AG09319 (cell line): ENCODE results near the gene HAAO.

Source experiments
- DNase-seq: peaks from one replicate; pipeline ENCODE4 v3.0.0-alpha.2; 2010; ENCODE audit warnings: low read depth; ENCODE audit errors: extremely low read depth
- CTCF ChIP-seq: IDR thresholded peaks from 2 replicates; pipeline ENCODE4 v1.5.1; 2011; ENCODE audit warnings: low read depth, mild to moderate bottlenecking, inconsistent platforms, low read length, moderate library complexity

The HAAO gene

DNA sequence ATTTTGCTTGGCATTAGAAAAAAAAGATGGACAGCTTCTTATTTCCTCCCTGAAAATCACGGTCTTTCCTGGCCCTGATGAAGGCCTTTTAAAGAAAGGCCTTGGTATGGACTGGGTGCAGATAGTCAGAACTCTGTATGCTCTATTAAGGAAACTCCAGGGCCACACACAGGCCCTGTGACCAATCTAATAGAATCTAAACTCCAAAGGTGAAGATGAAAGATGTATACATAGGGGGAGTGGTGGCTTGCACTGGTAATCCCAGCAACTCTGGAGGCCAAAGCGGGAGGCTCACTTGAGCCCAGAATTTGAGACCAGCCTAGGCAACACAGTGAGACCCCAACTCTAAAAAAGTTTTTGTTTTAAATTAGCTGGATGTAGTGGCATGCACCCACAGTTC is 65.7 kb downstream of the HAAO start:
- no peak for TF ChIP-seq CTCF

DNA sequence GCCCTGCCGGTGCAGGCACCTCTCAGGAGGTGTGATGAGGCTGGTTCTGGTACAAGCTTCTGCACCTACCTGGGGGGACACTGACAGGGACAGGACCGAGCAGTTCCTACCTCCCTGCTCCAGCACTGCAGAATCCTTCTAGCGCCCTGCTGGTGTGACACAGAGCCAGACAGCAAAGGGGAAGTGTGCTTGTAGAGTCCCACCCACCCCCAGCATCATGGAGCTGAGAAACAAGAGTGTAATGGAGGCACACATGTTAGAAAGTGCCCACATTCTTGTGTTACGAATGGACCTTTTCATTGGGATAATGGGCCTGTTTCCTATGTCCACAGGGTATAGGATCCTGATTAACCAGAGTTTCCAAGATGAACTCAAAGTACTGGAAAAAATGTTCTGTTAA is 66.7 kb downstream of the HAAO start:
- no peak for TF ChIP-seq CTCF
- DNase-seq, result no peak

More for the DNA sequence above, 65.7 kb downstream of the HAAO start:
- DNase-seq, result no peak

DNA sequence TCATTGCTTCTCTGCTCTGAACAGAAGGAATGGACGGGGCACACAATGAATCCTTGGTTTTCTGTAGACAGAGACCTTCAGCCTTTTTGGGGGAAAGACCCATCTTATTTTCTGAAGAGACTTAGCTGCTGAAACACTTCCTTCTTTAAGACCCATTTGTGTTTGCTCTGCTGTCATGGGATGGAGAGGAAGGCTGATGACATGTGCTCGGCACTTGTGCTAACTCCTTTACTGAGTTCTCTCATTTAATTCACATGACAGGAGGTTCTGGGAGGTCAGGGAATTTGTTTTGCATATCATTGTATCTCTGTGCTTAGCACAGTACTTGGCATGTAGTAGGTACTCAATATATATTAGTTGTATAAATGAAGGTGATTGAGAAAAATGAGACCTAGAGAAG is 67.5 kb downstream of the HAAO start:
- no peak for DNase-seq
- TF ChIP-seq CTCF, result no peak

DNA sequence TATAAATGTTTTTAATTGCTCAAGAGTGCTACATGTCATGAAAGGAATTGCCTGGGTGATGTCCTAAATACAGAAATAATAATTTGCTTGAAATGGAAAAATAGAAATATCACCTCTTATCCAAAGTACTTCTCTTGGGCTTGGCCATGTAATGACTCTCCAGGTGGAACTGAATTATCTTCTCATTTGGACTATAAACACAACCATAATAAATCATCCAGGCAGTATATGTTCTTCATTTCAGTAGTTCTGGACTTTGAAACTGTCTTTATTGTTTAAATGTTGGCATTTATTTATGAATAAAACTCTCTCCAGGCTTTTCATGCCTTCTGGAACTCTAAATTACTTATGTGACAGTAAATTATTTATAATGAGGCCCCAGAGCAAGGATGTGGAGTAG is 68.9 kb downstream of the HAAO start:
- no peak for TF ChIP-seq CTCF
- no peak for DNase-seq

- peak; percentile 80 for DNase-seq
- no peak for TF ChIP-seq CTCF
Measured at GRCh38 chr2:42722320-42723190, 69.8 kb downstream of the HAAO start.

DNA sequence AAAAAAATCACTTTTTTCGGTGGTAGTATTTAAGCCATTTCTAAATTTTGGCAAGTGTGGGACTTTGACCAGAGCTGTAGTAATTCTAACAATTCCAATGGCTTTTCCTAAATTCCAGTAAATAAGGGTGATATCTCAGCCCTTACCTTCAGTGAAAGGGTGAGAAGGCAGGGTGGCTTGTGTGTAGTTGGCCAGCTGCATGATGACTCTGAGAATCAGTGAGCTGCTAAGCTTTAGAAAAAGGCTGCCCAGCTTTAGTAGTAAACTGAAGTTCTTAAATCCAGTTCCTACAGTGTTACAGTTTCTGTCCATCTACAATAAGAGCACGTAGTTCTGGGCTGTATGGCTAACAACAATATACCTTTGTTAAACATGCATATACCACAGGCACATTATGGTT is 70.5 kb downstream of the HAAO start:
- no peak for DNase-seq
- no peak for TF ChIP-seq CTCF
